ENCODE results near the gene MSH3.

GRCh38 chr5:80866371-80866770 lies 211.9 kb downstream of the MSH3 start:
- TF ChIP-seq GATA3 (IDR thresholded peaks at IDR 0.05; ENCODE audit: low read depth, low read length) (no peak), GATA2 (IDR thresholded peaks at IDR 0.05; ENCODE audit: low read depth, low read length) (no peak)
